Raji (cell line): ENCODE data around the gene KRT81.

Source experiments
- POLR2A ChIP-seq: IDR thresholded peaks from 2 replicates; pipeline ENCODE4 v1.6.1; 2011; ENCODE audit warnings: low read depth, low read length, control low read depth; ENCODE audit not compliant: insufficient read depth

The KRT81 gene

GRCh38 chr12:52307836-52308805 lies 16.8 kb upstream of the KRT81 start:
- no peak for TF ChIP-seq POLR2A

GRCh38 chr12:52306731-52307130 lies 15.4 kb upstream of the KRT81 start:
- no peak for TF ChIP-seq POLR2A

- no peak for TF ChIP-seq POLR2A
These were observed 14.8 kb upstream of the KRT81 start for GRCh38 chr12:52305921-52306705.

- TF ChIP-seq POLR2A, result no peak
These were observed 9.7 kb upstream of the KRT81 start for GRCh38 chr12:52300796-52301691.

GRCh38 chr12:52298677-52299190 lies 7.4 kb upstream of the KRT81 start:
- no peak for TF ChIP-seq POLR2A

GRCh38 chr12:52296572-52297215 lies 5.4 kb upstream of the KRT81 start:
- no peak for TF ChIP-seq POLR2A

- no peak for TF ChIP-seq POLR2A
These were observed 4.3 kb upstream of the KRT81 start for GRCh38 chr12:52295663-52296062.

- no peak for TF ChIP-seq POLR2A
These were observed 3.5 kb upstream of the KRT81 start for GRCh38 chr12:52294803-52295202.

GRCh38 chr12:52293926-52294325 lies 2.6 kb upstream of the KRT81 start:
- no peak for TF ChIP-seq POLR2A

GRCh38 chr12:52285851-52286530 lies 5.3 kb downstream of the KRT81 start:
- TF ChIP-seq POLR2A, result no peak

- TF ChIP-seq POLR2A, result no peak
These were observed 6.1 kb downstream of the KRT81 start for GRCh38 chr12:52285172-52285745.

- TF ChIP-seq POLR2A, result no peak
These were observed 6.7 kb downstream of the KRT81 start for GRCh38 chr12:52284562-52285171.
